ENCODE measurements around the gene FLT3. TPM values are rescaled to one million over a fixed set of nuclear protein-coding genes. Genes with fewer than 3 reads are reported as not detected.
A peak's percentile ranks its signal among the peaks of the same experiment; 100 is the strongest.

FLT3 gene
- total and polyA plus RNA-seq, 2 of the 13 experiments (the other 11 are each of a cell fraction or from before 2014, with no cell fraction given): not detected

- POLR2A ChIA-PET: no interaction called here
- in situ Hi-C loops (cut with HindIII; ENCODE audit: extremely low pct_ligation_motif_present, low pct_unique_long_range_greater_than_20kb) (no loop called here), intact Hi-C loops (cut with micrococcal nuclease; ENCODE audit: unreplicated experiment) (loop anchor here (5.0 kb wide), 1 partner anchor 37 kb away; no protein-coding TSS in a partner anchor)
- peaks cover 49% of the 10 kb centered on the region for H4K20me1 ChIP-seq (ENCODE audit: insufficient read depth, low read length)
- TF ChIP-seq DMAP1 (CRISPR knock-in tag; IDR thresholded peaks at IDR 0.05) (0 out of 2 replicates have a peak, but pooled peaks have one; percentile 11), ZNF343 (CRISPR knock-in tag; IDR thresholded peaks at IDR 0.05) (no peak), POGZ (CRISPR knock-in tag; IDR thresholded peaks at IDR 0.05) (no peak), RFXANK (CRISPR knock-in tag; IDR thresholded peaks at IDR 0.05) (no peak), TCF12 (IDR thresholded peaks at IDR 0.05) (no peak), TCF12 (CRISPR knock-in tag; IDR thresholded peaks at IDR 0.05) (no peak), GLMP (CRISPR knock-in tag; IDR thresholded peaks at IDR 0.05; ENCODE audit: borderline replicate concordance) (no peak), PAX8 (CRISPR knock-in tag; IDR thresholded peaks at IDR 0.05; ENCODE audit: borderline replicate concordance) (no peak)
- 23% methylated on average over 10 of the region's 10 CpGs for WGBS (ENCODE audit: low lambda C conversion rate)
- CTCF ChIA-PET (ENCODE audit: low intra/inter-chr PET ratio, low total read pairs): no interaction called here
- no peaks in the 10 kb centered on the region for H3K36me3 ChIP-seq (replicated peaks in 1 of 2; ENCODE audit: control insufficient read depth in 1 of 2, insufficient read depth in 2 of 2, low read length in 2 of 2)
- peaks cover 55% of the 10 kb centered on the region for H3K4me1 ChIP-seq (ENCODE audit: insufficient read depth, low read length)
- ATAC-seq (no peak), DNase-seq (ENCODE audit: low spot score) (no peak), FAIRE-seq (peak; percentile 42)
- peaks cover 67% of the 10 kb centered on the region for H3K79me2 ChIP-seq (ENCODE audit: insufficient read depth, low read length)
- H3K9me3 ChIP-seq (ENCODE audit: low read length): no peaks in the 10 kb centered on the region
- H2AFZ ChIP-seq (ENCODE audit: low read length): no peak overlapping the region
- H3K4me2 ChIP-seq (ENCODE audit: low read depth, low read length): peak overlapping the region; percentile 82
- no TSS peak for BruUV-seq (replicated peaks)
- no peaks in the 10 kb centered on the region for H3K27me3 ChIP-seq (ENCODE audit: control insufficient read depth in 1 of 2, insufficient read depth in 2 of 2, low read length in 2 of 2)
- H3K4me3 ChIP-seq (replicated peaks in 1 of 3; ENCODE audit: insufficient read depth in 1 of 3, low read depth in 2 of 3, low read length in 3 of 3): peak overlapping the region; percentile 85 to 98 (median 90)
- peak overlapping the region; percentile 97 for H3K27ac ChIP-seq (ENCODE audit: extremely low read length, insufficient read depth, low read length)
- H3K9ac ChIP-seq (ENCODE audit: insufficient read depth, low read depth, low read length): peak overlapping the region; percentile 87
Observed at GRCh38 chr13:28140433-28141125, 40.2 kb upstream of the FLT3 start.
